ENCODE data around the gene PLA2G4E.

- TF ChIP-seq PKNOX1 (IDR thresholded peaks at IDR 0.05) (peak; percentile 97), CTBP1 (IDR thresholded peaks at IDR 0.05; ENCODE audit: borderline replicate concordance) (no peak), HDGF (IDR thresholded peaks at IDR 0.05; ENCODE audit: borderline replicate concordance) (no peak), FOXM1 (IDR thresholded peaks at IDR 0.05; ENCODE audit: borderline replicate concordance) (no peak), ELF4 (IDR thresholded peaks at IDR 0.05) (no peak; the same call in 1 of the 2 replicates), LEF1 (IDR thresholded peaks at IDR 0.05; ENCODE audit: borderline replicate concordance) (no peak), SUZ12 (IDR thresholded peaks at IDR 0.05) (no peak), ZNF384 (IDR thresholded peaks at IDR 0.05) (no peak), FOXA1 (IDR thresholded peaks at IDR 0.05) (no peak), NFRKB (IDR thresholded peaks at IDR 0.05) (no peak), FOXK2 (IDR thresholded peaks at IDR 0.05) (no peak), ARNT (IDR thresholded peaks at IDR 0.05) (no peak), TARDBP (IDR thresholded peaks at IDR 0.05) (no peak), BHLHE40 (IDR thresholded peaks at IDR 0.05; ENCODE audit: borderline replicate concordance) (no peak)
Observed at GRCh38 chr15:41972253-41973242, 48.3 kb downstream of the PLA2G4E start, which contains the start of gene EHD4.
